ENCODE results near the gene ROBO2. TPM values are rescaled to one million over a fixed set of nuclear protein-coding genes. Genes with fewer than 3 reads are reported as not detected.

Gene ROBO2
- total RNA-seq, 1 donor from 2014 or later = 330 TPM

DNA sequence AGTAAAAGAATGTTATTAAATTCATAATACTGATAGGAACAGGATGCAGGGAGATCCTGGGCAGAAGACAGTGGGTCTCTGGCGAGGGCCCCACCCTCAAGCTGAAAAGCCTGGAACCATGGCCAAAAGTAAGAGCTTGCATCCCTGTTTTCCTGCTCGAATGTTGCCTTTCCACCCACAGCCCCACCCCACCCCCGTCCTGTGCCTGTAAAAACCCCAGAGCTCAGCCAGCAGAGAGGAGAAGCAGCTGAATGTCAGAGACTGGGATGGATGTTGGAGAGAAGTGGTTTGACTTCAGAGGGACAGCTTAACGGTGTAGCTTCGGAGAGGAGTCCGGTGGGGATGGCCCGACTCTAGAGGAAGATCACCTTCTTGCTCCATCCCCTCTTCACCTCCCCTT is 207.9 kb downstream of the ROBO2 start:
- Mint-ChIP-seq H3K4me3 (ENCODE audit: unreplicated experiment) (peak overlapping the region; percentile 46), H3K27ac (ENCODE audit: unreplicated experiment) (peak overlapping the region; percentile 70), H3K9me3 (ENCODE audit: unreplicated experiment) (peaks cover 15% of the 10 kb centered on the region), H3K36me3 (ENCODE audit: unreplicated experiment) (peaks cover 8% of the 10 kb centered on the region), H3K27me3 (ENCODE audit: unreplicated experiment) (no peaks in the 10 kb centered on the region), H3K4me1 (ENCODE audit: low read depth, unreplicated experiment) (peaks cover 50% of the 10 kb centered on the region)
- DNase-seq = no peak
- no peak for TF ChIP-seq CTCF (IDR thresholded peaks at IDR 0.05; ENCODE audit: partially characterized antibody, unreplicated experiment)

GRCh38 chr3:77248420-77248819 is 208.5 kb downstream of the ROBO2 start:
- H3K36me3 Mint-ChIP-seq (ENCODE audit: unreplicated experiment) = peaks cover 8% of the 10 kb centered on the region
- peak overlapping the region; percentile 70 for H3K27ac Mint-ChIP-seq (ENCODE audit: unreplicated experiment)
- DNase-seq = no peak
- H3K9me3 Mint-ChIP-seq (ENCODE audit: unreplicated experiment) = peaks cover 15% of the 10 kb centered on the region
- H3K4me1 Mint-ChIP-seq (ENCODE audit: low read depth, unreplicated experiment) = peaks cover 50% of the 10 kb centered on the region
- H3K27me3 Mint-ChIP-seq (ENCODE audit: unreplicated experiment) = no peaks in the 10 kb centered on the region
- H3K4me3 Mint-ChIP-seq (ENCODE audit: unreplicated experiment) = peak overlapping the region; percentile 46
- no peak for TF ChIP-seq CTCF (IDR thresholded peaks at IDR 0.05; ENCODE audit: partially characterized antibody, unreplicated experiment)

GRCh38 chr3:77251136-77251535 is 211.2 kb downstream of the ROBO2 start:
- Mint-ChIP-seq H3K4me1 (ENCODE audit: low read depth, unreplicated experiment) (peaks cover 53% of the 10 kb centered on the region), H3K9me3 (ENCODE audit: unreplicated experiment) (peaks cover 14% of the 10 kb centered on the region), H3K4me3 (ENCODE audit: unreplicated experiment) (no peak overlapping the region), H3K36me3 (ENCODE audit: unreplicated experiment) (peaks cover 8% of the 10 kb centered on the region), H3K27ac (ENCODE audit: unreplicated experiment) (no peak overlapping the region), H3K27me3 (ENCODE audit: unreplicated experiment) (no peaks in the 10 kb centered on the region)
- no peak for DNase-seq
- no peak for TF ChIP-seq CTCF (IDR thresholded peaks at IDR 0.05; ENCODE audit: partially characterized antibody, unreplicated experiment)

- TF ChIP-seq CTCF (IDR thresholded peaks at IDR 0.05; ENCODE audit: partially characterized antibody, unreplicated experiment) = peak; percentile 91
- H3K4me3 Mint-ChIP-seq (ENCODE audit: unreplicated experiment) = peak overlapping the region; percentile 85
- peaks cover 15% of the 10 kb centered on the region for H3K9me3 Mint-ChIP-seq (ENCODE audit: unreplicated experiment)
- peaks cover 63% of the 10 kb centered on the region for H3K4me1 Mint-ChIP-seq (ENCODE audit: low read depth, unreplicated experiment)
- peaks cover 3% of the 10 kb centered on the region for H3K27me3 Mint-ChIP-seq (ENCODE audit: unreplicated experiment)
- H3K27ac Mint-ChIP-seq (ENCODE audit: unreplicated experiment) = peak overlapping the region; percentile 90
- peaks cover 8% of the 10 kb centered on the region for H3K36me3 Mint-ChIP-seq (ENCODE audit: unreplicated experiment)
- no peak for DNase-seq
Observed at GRCh38 chr3:77254967-77255831, 215.3 kb downstream of the ROBO2 start.
